ENCODE results near the gene ZNF287.
A peak's percentile ranks its signal among the peaks of the same experiment; 100 is the strongest.
"Not testable (repeated sequence)": the region's sequence is repeated elsewhere in the genome, so short reads cannot be mapped to it uniquely, and the experiment has no call there.

ZNF287 gene

DNA sequence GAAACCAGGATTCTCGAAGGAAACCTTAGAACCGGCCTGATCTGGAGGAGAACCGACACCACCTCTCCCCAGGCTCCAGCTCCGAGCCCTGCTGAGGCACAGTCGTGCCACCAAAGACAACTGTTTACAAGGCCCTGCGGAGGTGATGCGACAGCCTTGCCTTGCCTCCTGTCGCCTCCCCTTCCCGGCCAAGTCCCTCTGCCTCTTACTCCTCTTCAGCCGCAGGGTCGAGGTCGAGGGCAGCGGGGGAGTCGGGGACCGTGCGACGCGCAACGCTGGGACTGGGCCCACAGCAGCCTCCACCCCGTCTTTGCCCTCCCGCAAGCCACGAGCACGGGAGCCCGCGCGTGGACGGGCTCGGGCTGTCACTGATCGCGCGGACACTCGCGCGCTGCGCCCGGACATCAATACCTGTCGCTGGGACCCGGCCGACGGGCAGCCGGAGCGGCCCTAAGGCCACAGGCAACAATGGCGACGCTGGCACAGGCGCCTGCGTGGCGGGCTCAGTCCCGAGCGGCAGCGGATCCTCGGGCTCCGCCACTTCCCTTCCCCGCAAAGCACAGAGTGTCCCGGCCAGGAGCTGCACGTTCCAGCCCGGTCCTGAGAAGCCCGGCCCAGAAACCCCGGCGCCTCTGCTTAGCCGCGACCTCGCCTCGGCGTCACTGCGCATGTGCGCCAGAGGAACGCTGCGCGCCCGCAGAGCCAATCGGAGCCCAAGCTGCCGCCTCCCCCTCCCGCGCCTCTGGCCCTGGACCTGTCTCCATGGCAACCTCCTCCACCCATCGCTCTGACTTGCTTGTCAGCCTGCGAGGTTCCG lies at the start of gene ZNF287:
ZNF287 (minus strand) TSS at position 664 of the 817 bp plus-strand sequence. CDS start 1,473 bp downstream, outside the sequence.
- DNase-seq: peak; percentile 88

DNA sequence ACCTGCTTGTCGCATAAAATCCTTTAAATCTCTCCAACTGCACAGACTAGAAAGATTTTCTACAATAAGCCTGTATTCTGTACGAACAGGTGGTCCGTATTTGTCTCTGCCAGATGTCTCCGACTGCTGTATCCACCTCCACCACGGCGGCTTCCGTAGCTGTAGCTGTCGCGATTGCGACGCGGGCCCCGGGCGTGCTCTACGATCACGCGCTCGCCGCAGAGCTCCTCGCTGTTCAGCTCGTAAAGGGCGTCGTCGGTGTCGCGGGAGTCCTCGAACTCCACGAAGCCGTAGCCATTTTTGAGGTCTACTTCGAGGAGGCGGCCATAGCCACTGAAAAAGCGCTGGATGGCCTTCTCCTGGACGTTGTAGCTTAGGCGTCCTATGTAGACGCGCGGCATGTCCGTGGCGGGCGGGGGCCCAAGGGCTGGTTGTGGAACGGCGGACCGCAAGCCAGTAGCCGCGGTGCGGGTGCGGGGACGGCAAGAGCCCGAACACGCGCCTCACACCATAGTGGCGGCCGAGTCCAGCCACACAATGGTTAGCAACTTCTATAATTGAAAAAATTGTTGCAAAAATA lies 48.6 kb upstream of the ZNF287 start:
- no peak for DNase-seq

DNA sequence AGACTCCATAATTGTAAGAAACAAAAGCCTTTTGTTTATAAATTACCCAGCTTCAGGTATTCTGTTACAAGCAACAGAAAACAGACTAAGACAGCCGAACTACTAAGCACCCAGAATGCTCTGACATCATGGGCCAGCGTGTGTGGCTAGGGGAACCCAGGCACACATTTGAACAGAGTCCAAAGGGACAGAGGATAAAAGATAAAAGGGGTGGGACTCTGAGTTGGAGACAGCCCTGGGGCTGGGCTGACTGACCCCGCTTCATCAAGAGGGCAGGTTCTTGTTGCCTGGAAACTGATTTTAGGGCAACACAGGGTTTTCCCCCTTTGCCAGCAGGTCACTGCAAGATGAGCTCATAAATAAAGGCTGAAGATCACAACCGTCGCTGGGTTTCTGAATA lies 30.5 kb upstream of the ZNF287 start:
- DNase-seq: no peak

DNA sequence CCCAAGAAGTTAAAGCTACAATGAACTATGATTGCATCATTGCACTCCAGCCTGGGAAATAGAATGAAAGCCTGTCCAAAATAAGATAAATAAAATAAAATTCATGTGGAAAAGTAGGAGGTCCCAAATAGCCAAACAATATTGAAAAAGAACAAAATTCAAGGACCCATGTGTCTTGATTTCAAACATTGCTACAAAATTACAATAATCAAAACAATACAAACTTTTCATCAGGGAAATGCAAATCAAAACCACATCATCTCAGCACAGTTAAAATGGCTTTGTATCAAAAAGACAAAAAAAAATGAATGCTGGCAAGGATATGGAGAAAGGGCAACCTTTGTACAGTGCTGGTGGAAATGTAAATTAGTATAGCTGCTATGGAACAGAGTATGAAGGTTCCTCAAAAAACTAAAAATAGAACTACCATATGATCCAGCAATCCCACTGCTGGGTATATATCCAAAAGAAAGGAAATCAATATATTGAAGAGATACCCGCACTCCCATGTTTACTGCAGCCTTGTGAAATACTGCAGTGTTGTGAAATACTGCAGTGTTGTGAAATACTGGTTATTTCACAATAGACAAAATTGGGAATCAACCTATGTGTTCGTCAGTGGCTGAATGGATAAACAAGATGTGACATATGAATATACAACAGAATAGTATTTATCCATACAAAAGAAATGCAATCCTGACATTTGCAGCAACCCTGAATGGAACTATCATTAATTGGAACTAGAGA lies 24.5 kb upstream of the ZNF287 start:
- no peak for DNase-seq

DNA sequence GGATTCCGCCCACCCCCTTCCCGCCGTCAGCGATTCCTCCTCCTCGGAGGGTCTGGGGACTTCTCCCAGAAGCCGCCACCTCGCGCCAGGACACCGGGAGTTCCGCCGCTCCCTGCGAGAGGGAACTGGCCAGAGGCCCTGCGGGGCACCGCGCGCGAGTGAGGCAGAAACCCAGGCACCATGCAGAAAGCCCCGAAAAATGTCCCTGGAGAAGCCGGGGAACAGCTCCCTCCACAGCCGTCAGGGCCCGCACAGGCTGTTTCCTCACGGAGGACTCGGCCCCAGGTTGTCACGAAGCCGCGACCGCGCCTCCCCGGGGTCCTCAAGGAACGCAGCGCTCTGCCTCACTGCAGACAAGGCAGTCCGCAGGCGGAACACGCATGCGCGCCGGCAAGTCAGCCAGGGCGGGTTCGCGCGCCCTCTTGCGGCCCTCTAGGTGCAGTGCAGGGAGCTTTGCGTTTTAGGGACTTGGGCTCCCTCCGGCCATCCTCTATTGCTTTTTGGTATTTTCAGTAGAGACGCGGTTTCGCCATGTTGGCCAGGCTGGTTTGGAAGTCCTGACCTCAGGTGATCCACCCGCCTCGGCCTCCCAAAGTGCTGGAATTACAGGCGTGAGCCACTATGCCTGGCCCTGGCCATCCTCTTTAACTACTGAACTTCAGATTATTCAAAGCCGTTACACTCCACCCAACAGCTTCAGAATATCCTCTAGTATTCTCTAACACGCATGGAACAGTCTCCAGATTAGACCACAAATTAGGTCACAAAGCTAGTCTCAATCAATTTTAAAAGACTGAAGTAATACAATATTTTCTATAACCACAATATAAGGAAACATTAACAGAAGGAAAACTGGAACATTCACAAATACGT lies 20.3 kb upstream of the ZNF287 start:
- peak; percentile 86 for DNase-seq

DNA sequence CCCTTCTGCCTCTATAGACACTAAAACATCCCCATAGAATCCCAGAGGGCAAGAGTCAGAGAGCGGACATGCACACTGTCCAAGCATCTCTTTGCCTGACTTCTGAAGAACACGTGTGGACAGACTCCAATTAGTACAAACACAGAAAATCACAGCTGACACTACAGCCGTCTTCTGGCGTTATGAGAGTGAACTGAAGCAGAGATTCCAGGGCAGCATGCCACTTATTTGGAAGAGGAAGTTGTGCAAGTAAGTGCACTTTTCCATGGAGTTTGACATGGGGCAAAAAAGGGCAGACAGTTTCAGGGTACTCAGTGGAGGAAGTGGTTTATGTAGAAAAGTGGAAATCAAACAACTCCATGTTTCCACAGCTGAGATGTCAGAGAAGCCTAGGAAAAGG lies 16.8 kb upstream of the ZNF287 start:
- no peak for DNase-seq

DNA sequence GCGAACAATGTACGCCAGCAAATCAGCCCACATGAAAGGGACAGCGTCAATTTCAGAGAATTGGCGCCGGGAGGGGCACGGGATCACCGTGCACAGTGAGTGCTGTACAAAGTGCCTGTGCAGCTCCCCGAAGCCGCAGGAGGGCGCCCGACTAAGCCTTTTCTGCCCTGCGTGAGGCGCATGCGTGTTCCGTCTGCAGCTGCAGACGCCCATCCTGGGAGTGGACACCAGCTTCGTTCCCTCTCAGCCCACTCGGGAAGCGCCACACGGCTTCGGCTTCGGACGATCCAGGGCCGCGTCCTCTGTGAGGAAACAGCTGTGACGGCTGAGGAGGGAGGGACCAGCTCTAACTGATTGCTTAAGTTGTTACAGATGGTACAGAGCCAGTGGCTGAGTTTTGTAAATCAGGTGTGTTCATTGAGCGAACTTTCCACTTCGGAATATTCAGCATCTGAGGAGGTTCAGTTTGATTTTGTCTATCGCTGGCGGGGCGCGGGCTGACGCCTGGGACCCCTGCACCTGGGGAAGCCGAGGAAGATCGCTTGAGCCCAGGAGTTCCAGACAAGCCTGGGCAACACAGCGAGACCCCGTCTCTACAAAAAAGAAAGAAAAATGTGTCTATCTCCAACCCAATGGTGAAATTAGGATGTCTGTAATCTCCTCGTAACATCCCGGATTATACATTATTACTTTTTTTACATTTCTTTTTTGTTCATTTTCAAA lies 15.4 kb upstream of the ZNF287 start:
- peak; percentile 85 for DNase-seq

DNA sequence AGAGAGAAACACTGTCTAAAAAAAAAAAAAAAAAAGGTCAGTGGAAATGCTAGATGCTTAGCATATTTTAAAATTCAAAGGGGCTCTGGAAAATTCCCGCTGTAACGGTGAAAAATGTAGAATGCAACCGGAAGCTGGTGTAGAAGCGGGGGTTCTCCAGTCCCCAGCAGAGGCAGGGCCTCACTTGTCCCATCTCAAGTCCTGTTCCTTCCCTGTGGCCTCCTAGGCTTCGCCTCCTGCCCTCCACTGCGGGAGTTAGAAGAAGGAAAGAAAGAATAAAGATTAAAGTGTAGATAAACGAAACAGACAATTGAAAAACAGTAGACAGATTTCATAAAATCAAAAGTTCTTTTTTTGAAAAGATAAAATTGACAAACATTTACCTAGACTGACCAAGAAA lies 14.8 kb upstream of the ZNF287 start:
- no peak for DNase-seq

DNA sequence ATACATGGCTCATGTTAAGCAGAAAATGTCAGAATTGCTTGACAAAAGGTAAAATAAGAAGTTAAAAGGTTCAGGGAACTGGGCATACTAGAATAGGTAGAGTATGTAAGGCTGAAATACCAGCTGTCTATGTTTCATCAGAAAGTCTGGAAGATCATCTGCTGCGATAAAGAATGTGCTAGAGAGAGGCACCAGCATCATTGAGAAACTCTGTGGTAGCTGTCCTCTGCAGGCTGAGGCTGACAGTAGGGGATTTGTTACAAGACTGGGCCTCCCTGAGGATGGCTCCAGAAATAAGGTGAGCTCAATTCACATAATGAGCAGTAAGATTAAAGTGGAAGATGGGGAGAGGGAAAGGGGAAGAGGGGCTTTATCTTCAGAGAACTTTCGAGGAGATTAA lies 4.5 kb upstream of the ZNF287 start:
- no peak for DNase-seq

DNA sequence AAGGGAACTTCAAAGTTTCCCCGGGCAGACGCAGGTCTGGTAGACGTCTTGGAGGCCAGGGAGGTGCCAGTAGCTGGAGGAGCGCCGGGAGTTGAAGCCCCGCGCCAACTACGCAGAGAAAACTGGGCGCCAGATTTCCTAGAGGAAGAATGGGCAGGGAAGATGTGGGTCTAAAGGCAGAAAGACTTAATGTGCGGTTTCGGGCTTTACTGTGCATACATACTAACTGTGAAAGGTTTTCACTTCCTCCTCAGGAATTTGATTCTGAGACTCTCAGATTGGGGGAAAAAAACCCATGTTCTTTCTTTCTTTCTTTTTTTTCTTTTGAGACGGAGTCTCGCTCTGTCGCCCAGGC lies 331 bp upstream of the ZNF287 start:
- no peak for DNase-seq

DNA sequence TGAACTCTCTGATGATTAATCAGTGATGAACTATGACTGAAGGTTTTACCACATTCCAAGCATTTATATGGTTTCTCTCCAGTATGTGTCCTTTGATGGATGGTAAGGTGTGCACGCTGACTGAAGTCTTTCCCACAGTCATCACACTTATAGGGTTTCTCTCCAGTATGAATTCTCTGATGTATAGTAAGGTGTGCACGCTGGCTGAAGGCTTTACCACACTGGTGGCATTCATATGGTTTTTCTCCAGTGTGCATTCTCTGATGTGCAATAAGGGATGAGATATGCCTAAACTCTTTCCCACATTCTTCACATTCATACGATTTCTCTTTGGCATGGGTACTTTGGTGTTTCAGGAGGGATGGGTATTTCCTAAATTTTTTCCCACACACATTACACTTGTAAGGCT lies 16.4 kb downstream of the ZNF287 start:
- DNase-seq: no peak

DNA sequence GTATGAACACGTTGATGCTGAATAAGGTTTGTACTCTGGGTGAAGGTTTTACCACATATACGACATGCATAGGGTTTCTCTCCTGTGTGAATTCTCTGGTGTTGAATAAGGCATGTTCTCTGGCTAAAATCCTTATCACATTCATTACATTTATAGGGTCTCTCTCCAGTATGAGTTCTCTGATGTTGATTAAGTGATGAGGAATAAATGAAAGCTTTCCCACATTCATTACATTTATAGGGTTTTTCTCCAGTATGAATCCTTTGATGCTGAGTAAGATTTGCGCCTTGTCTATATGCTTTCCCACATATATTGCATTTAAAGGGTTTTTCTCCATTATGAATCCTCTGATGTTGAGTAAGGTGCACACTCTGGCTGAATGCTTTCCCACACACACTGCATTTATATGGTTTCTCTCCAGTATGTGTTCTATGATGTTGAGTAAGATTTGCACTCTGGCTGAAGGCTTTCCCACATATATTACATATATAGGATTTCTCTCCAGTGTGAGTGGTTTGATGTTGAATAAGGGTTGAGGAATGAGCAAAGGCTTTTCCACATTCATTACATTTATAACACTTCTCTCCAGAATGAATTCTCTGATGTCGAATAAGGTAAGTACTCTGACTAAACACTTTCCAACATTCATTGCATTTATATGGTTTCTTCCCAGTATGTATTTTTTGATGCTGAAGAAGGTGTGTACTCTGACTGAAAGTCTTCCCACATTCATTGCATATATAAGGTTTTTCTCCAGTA lies 16.9 kb downstream of the ZNF287 start:
- DNase-seq: no peak

DNA sequence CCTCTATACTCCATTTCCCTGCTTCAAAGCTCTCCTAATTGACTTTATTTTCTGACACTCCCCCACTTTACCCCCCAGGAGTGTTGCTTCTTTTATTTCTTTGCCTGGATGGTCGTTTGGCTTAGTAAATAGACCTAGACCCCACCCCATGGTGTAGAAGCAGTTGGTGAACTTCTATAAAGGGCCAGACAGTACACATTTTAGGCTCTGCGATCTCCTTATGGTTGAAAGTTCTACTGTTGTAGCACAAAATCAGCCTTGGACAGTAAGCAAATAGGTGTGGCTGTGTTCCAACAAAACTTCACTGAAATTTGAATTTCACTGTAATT lies 31.9 kb downstream of the ZNF287 start:
- no peak for DNase-seq

DNA sequence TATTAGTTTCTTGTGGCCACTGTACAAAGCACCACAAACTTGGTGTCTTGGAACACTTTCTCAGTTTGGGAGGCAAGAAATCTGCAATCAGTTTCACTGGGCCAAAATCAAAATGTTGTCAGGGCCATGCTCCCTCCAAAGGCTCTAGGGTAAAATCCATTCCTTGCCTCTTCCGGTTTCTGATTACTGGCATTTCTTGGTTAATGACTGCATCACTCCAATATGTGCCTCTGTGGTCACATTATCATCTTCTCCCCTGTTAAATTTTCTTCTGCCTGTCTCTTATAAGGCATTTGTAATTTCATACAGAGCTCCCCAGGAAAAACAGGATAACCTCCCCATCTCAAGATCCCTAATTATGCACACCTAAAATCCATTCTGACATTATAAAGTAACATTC lies 34.8 kb downstream of the ZNF287 start:
- no peak for DNase-seq

DNA sequence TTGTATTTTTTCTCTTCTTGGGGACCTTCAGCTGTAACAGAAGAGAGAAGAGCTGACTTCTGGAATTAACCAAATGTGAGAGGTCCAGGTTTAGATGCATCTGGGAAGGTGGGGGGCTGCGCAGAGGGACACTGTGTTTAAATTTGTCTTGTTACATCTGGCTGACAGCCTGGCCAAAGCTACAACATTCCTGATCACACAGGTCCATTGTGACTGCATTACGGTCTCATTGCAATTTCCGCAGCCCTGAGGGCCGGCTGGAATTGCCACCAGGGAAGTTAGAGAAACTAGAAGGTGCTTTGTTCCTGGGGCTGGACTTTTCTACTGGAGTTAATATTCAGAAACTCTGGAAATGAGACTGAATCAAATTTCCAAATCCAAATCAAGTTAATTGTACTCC lies 39.1 kb downstream of the ZNF287 start:
- no peak for DNase-seq

DNA sequence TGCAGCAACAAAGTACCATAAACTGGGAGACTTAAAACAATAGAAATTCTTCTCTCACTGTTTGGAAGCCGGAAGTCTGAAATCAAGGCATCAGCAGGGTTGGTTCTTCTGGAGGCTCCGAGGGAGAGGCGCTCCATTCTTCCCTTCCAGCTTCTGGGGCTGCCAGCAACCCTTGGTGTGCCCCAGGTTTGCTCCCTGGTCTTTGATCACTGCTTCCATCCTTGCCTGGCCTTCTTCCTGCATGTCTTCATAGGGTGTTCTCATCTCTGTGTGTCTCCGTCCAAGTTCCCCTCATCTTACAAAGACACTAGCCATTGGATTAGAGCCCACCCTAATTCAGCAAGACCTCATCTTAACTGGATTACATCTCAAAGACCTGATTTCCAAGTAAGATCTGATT lies 41.7 kb downstream of the ZNF287 start:
- no peak for DNase-seq

DNA sequence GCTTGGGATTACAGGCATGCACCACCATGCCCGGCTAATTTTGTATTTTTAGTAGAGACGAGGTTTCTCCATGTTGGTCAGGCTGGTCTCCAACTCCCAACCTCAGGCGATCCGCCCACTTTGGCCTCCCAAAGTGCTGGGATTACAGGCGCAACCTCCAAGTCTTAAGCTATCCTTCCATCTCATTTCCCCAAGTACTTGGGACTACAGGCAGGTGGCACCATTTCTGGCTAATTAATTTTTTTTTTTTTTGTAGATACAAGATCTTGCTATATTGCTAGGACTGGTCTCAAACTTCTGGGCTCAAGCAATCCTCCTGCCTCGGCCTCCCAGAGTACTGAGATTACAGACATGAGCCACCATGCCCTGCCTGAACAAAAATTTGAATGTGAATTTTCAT lies 43.4 kb downstream of the ZNF287 start:
- not testable (repeated sequence) for DNase-seq

DNA sequence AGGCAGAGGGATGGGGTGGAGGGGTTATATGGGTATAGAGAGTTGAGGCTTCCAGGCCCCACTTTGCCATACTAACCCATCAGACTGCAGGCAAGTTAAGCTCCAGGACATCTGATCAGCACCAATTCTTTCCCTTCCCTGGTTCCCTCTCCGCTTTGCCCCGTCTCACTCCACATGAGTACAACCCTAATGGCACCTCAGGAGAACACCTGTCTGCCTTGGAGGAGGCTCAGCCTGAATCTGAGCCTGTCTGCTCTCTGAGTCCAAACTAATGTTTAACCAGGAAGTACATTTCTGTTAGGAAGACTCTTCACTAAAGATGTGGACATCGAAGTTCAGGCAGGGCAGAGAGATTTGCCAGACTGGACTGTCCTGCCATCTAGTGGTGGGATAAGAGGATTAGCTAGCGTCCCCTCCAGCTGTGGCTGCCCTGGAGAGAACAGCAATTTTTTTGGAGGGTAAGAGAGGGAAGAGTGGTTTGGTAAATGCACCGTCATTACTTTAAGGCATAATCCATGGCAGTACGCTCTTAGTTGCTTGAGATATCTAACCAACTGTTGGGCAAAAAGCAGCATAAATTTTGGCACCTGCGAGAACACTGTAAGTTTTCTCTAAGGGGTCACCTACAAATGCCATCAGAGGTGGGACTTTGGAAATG lies 47.8 kb downstream of the ZNF287 start:
- DNase-seq: peak; percentile 88

DNA sequence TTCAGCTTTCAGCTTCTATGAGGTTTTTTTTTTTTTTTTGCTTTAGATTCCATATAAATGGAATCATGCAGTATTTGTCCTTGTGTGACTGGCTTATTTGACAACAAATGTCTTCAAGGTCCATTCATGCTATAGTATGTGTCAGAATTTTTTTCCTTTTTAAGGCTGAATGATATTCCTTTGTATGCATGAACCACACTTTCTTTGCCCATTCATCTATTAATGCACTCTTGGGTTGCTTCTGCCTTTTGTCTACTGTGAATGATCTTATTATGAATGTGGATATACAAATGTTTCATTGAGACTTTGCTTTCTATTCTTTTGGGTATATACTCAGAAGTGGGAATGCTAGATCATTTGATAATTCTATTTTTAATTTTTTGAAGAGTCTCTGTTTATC lies 50.0 kb downstream of the ZNF287 start:
- DNase-seq: no peak

DNA sequence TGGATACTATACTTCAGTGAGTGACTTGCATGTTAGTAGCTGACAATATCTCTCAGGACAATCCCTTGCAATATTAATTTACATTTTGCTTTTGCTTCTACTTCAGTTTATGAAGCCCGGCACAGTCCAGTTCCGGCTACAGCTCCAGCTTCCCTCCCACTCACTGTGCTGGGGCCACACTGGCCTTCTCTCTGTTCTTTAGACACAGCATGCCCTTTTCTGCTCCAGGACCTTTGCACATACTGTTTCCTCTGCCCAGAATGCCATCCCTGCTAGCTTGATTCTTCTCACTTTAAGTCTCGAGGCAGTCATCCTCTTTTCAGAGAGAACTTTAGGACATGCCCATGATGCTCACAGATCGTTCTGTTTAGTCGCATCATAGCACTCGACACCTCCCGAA lies 51.5 kb downstream of the ZNF287 start:
- peak; percentile 47 for DNase-seq

DNA sequence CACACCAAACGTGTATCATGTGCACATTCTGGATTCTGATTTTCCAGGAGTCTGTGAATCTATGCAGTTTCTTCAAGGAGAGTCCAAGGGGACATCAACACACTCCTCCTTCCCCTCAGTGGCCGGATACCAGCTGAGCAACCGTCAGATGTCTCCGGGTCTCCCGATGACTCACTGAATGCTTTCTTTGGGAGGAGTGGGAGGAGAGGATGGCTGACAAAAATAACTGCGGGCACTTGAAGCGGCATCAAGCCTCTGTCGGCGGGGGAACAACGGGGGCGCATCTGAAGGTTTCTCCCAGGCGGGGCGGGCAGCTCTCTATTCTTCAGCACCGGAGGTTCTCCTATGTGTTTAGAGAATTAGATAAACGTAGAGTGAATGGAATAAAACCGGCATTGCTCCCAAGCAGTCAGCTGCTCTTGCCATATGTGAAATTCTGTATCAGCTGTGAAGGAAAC lies 52.4 kb downstream of the ZNF287 start:
- DNase-seq: peak; percentile 76
